PC-9 (cell line): ENCODE measurements around the gene ACSM6.

Experiments
- CTCF ChIP-seq: fragments of 200-600 bp; sonication (generic); conservative IDR thresholded peaks from 2 replicates; pipeline ENCODE4 v1.6.1; 2017; ENCODE audit warnings: mixed run types, antibody characterized with exemption, mild to moderate bottlenecking, moderate library complexity
- EZH2 ChIP-seq: fragments of 200-600 bp; sonication (generic); IDR thresholded peaks from 2 replicates; pipeline ENCODE4 v1.8.0; 2017; ENCODE audit warnings: antibody characterized with exemption, low read depth

DNA sequence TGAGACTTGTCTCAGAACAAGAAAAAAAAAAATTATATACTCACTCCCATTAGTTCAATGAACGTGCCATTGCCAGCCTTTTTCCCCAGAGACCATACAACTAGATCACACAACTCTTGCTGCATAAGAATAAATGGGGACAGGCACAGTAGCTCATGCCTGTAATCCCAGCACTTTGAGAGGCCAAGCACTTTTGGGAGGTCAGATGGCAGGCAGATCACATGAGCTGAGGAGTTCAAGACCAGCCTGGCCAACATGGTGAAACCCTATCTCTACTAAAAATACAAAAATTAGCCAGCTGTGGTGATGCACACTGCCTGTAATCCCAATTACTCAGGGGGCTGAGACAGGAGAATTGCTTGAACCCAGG, 83.1 kb downstream of the ACSM6 start:
- no peak for TF ChIP-seq CTCF
- TF ChIP-seq EZH2, result no peak
